Adrenal gland (tissue), 12 donors: ENCODE data around the gene HMBS. TPM values are rescaled to one million over a fixed set of nuclear protein-coding genes. Genes with fewer than 3 reads are reported as not detected.
"Not testable (repeated sequence)": the region's sequence is repeated elsewhere in the genome, so short reads cannot be mapped to it uniquely, and the experiment has no call there.

Experiments used
- DNase-seq, 7 donors: peaks; one replicate each; pipeline ENCODE4 v3.0.0-alpha.2; 2019 to 2020
- H3K27ac ChIP-seq, 5 donors: fragments of 200-600 bp; sonication (generic) in 4 of 5; 1 replicate in 3 of 5; 2 replicates in 2 of 5; pipeline versions ENCODE4 v1.5.1 to v1.8.0; 2016 to 2020; ENCODE audit warnings: mild to moderate bottlenecking in 1 of 5
- H3K27me3 ChIP-seq: fragments of 200-600 bp; 2 replicates; pipeline ENCODE4 v1.8.0; 2021
- H3K36me3 ChIP-seq, 2 donors: fragments of 200-600 bp; replicated peaks in 1 of 2; 1 replicate in 1 of 2; 2 replicates in 1 of 2; pipeline versions ENCODE4 v1.5.1 to v1.8.0; 2018 to 2022
- H3K4me1 ChIP-seq, 2 donors: fragments of 200-600 bp; replicated peaks in 1 of 2; 1 replicate in 1 of 2; 2 replicates in 1 of 2; pipeline versions ENCODE4 v1.5.1 to v1.8.0; 2018 to 2021
- H3K4me3 ChIP-seq, 4 donors: fragments of 200-600 bp; sonication (generic) in 3 of 4; one replicate each; pipeline ENCODE4 v1.5.1; 2016 to 2018
- H3K9me3 ChIP-seq, 3 donors: fragments of 200-600 bp; sonication (generic) in 1 of 3; replicated peaks in 1 of 3; 1 replicate in 2 of 3; 2 replicates in 1 of 3; pipeline versions ENCODE4 v1.5.1 to v1.8.0; 2016 to 2021
- POLR2A ChIP-seq, 2 donors: fragments of 450-650 bp; IDR thresholded peaks; one replicate each; pipeline ENCODE4 v1.6.1; 2017; ENCODE audit warnings: antibody characterized with exemption in 2 of 2, mild to moderate bottlenecking in 2 of 2, moderate library complexity in 1 of 2
- WGBS, 4 donors: extraction: QIAGEN DNeasy Blood & Tissue Kit in 2 of 4; methylation state at CpG; one replicate each; pipeline versions ENCODE4 v1.1.5 to v1.1.7; 2013 to 2017; 5-methylcytosine and 5-hydroxymethylcytosine counted together
- intact Hi-C, 2 donors: fragments of 100-400 bp; cut with DNase I; formaldehyde crosslinking; loops; one replicate each; pipeline versions ENCODE4 v1.14.1 to v1.15.0; 2022 to 2023
- polyA plus RNA-seq, 3 donors: library from polyadenylated mRNA; stranded (reverse); fragments of 200-250 nt in 2 of 3; fragments of 350-450 nt in 1 of 3; fragmentation: Illumina TruSeq in 1 of 3; extraction: RNeasy Lipid Tissue Mini Kit (QIAGEN cat#74804) in 1 of 3; gene quantifications; one replicate each; pipeline ENCODE4 v1.2.3, GENCODE V29; 2013 to 2014
- total RNA-seq, 9 donors: library from RNA; depleted of rRNA in 4 of 9; stranded (reverse); fragments of >200 nt in 4 of 9; fragments of 120-200 nt in 1 of 9; fragmentation: NEBNext Ultra II Directional in 1 of 9; extraction: Animal tissue kit (Norgen Biotek cat#: 25700) in 1 of 9; gene quantifications; one replicate each; pipeline versions ENCODE4 v1.1.0 to v1.2.4, GENCODE V29; 2013 to 2023
- TF ChIP-seq, protein P1 (sequence below), 6 experiments: fragments of 450-650 bp in 4 of 6; fragments of 200-600 bp in 2 of 6; sonication (generic) in 1 of 6; IDR thresholded peaks; 1 replicate in 5 of 6; 2 replicates in 1 of 6; pipeline versions ENCODE4 v1.5.1 to v1.8.0; 2016 to 2021; ENCODE audit warnings: antibody characterized with exemption in 6 of 6, mild to moderate bottlenecking in 2 of 6, moderate library complexity in 1 of 6
- donor health status: healthy with polysubstance abuse.
- donor health status: Bipolar disorder and iron deficiency.
- donor health status: DM: yes; HTN: yes; CAD: no.
- donor health status: DM: no; HTN: no; CAD: no.
- donor health status: DM: no; HTN: no; CAD: no.
- donor health status: DM: yes; HTN: yes; CAD: no.

Gene HMBS
- total and polyA plus RNA-seq, 12 donors = 10.9 to 37.2 (median 29.5) TPM

- no peak overlapping the region for H3K4me3 ChIP-seq
- peaks cover 0 to 47% of the 10 kb centered on the region in 2 donors for H3K36me3 ChIP-seq
- 56 to 75% (median 66%) methylated on average over 5 of the region's 5 CpGs for WGBS, 4 donors
- peak overlapping the region in 1 of 5 donors; percentile 12 for H3K27ac ChIP-seq
- TF ChIP-seq POLR2A (IDR thresholded peaks at IDR 0.05) = no peak
- TF ChIP-seq, protein P1, sequence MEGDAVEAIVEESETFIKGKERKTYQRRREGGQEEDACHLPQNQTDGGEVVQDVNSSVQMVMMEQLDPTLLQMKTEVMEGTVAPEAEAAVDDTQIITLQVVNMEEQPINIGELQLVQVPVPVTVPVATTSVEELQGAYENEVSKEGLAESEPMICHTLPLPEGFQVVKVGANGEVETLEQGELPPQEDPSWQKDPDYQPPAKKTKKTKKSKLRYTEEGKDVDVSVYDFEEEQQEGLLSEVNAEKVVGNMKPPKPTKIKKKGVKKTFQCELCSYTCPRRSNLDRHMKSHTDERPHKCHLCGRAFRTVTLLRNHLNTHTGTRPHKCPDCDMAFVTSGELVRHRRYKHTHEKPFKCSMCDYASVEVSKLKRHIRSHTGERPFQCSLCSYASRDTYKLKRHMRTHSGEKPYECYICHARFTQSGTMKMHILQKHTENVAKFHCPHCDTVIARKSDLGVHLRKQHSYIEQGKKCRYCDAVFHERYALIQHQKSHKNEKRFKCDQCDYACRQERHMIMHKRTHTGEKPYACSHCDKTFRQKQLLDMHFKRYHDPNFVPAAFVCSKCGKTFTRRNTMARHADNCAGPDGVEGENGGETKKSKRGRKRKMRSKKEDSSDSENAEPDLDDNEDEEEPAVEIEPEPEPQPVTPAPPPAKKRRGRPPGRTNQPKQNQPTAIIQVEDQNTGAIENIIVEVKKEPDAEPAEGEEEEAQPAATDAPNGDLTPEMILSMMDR (IDR thresholded peaks at IDR 0.05) = no peak
- DNase-seq = no peak
- intact Hi-C loops = no loop called here
- peaks cover 5 to 21% of the 10 kb centered on the region in 2 donors for H3K4me1 ChIP-seq
- no peaks in the 10 kb centered on the region for H3K9me3 ChIP-seq
- H3K27me3 ChIP-seq = no peaks in the 10 kb centered on the region
Observed at GRCh38 chr11:119126675-119127268, 42.1 kb downstream of the HMBS start.

GRCh38 chr11:119130662-119131061, 46.0 kb downstream of the HMBS start:
- no peaks in the 10 kb centered on the region for H3K9me3 ChIP-seq
- H3K27me3 ChIP-seq = no peaks in the 10 kb centered on the region
- 50 to 58% (median 54%) methylated on average over 3 of the region's 3 CpGs for WGBS, 4 donors
- H3K36me3 ChIP-seq = peaks cover 0 to 75% of the 10 kb centered on the region in 2 donors
- peak overlapping the region in 1 of 5 donors; percentile 11 for H3K27ac ChIP-seq
- no peak for TF ChIP-seq POLR2A (IDR thresholded peaks at IDR 0.05)
- TF ChIP-seq, protein P1 (IDR thresholded peaks at IDR 0.05) = no peak
- intact Hi-C loops = no loop called here
- peaks cover 0 to 8% of the 10 kb centered on the region in 2 donors for H3K4me1 ChIP-seq
- DNase-seq = peak in 2 of 7 donors; percentile 45 to 54
- H3K4me3 ChIP-seq = no peak overlapping the region

DNA sequence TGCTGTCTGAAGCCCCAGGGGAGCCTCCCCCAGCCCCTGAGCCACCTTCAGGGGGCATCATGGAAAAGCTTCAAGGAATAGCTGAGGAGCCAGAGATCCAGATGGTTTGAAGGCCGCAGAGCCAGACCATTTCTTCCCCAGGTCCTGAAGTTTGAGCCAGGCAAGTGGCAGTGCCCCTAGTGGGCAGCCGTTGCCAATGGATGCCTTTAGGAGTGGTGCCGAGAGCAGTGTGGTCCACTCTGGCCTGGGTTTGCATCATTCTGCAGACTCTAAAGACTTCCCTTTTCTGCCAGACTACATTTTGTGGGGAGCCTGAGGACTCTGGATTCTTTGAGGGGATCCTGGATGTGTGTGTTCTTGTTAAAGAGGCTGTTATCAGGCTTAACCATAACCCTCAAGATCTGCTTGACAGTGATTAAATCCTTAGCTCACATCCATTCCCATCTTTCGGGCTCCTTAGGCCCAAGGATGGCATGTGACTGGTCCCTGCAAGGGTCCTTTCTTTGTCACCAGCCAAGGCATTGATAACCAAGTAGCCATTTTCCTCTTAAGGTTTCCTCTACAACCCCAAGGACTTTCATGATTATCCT, 49.8 kb downstream of the HMBS start:
- TF ChIP-seq POLR2A (IDR thresholded peaks at IDR 0.05) = no peak
- TF ChIP-seq, protein P1 (IDR thresholded peaks at IDR 0.05) = peak; percentile 6 to 45 (median 37)
- intact Hi-C loops = no loop called here
- Histone ChIP-seq H3K27me3 (no peaks in the 10 kb centered on the region), H3K4me1 (no peaks in the 10 kb centered on the region), H3K27ac (no peak overlapping the region), H3K4me3 (no peak overlapping the region), H3K36me3 (peaks cover 0 to 56% of the 10 kb centered on the region in 2 donors), H3K9me3 (no peaks in the 10 kb centered on the region)
- DNase-seq = peak in 3 of 7 donors; percentile 43 to 50 (median 45)
- 64 to 87% (median 80%) methylated on average over 2 to 4 of the region's 4 CpGs for WGBS, 4 donors

- H3K27ac ChIP-seq, H3K9me3 ChIP-seq, H3K4me3 ChIP-seq, H3K4me1 ChIP-seq, DNase-seq, intact Hi-C loops, H3K27me3 ChIP-seq: not testable (repeated sequence)
- peaks cover 0 to 10% of the 10 kb centered on the region in 2 donors for H3K36me3 ChIP-seq
- WGBS, 4 donors = 80 to 88% (median 81%) methylated on average over 10 of the region's 10 CpGs
Observed at GRCh38 chr11:119139276-119139675, 54.6 kb downstream of the HMBS start.

Other genes with a start within 250 kb of the HMBS start
- under 1 TPM in 4 of 9 donors, not detected in 5; 0.04 to 0.17 (median 0.11) TPM for gene CXCR5, start 201.0 kb upstream of the HMBS start, total RNA-seq
- under 1 TPM in 2 of 3 donors, not detected in 1; 0.24 to 0.27 TPM for gene CXCR5, start 201.0 kb upstream of the HMBS start, polyA plus RNA-seq
- gene BCL9L, start 159.0 kb upstream of the HMBS start, total RNA-seq = 100 to 1,000 TPM in 2 of 9 donors, 10 to 100 TPM in 6, 1 to 10 TPM in 1; 6.9 to 108 (median 55.2) TPM
- 10 to 100 TPM in 2 of 3 donors, 1 to 10 TPM in 1; 7.8 to 47.7 (median 18.3) TPM for gene BCL9L, start 159.0 kb upstream of the HMBS start, polyA plus RNA-seq
- under 1 TPM in 1 of 9 donors, not detected in 8; 0.39 TPM for gene UPK2, start 128.6 kb upstream of the HMBS start, total RNA-seq
- gene UPK2, start 128.6 kb upstream of the HMBS start, polyA plus RNA-seq = 1 to 10 TPM in 1 of 3 donors, under 1 TPM in 1, not detected in 1; 0.64 to 1.0 TPM
- gene FOXR1, start 113.1 kb upstream of the HMBS start, total RNA-seq = under 1 TPM in 1 of 9 donors, not detected in 8; 0.22 TPM
- gene FOXR1, start 113.1 kb upstream of the HMBS start, polyA plus RNA-seq = not detected
- gene CENATAC, start 86.7 kb upstream of the HMBS start, total RNA-seq = 10 to 100 TPM; 15.4 to 73.6 (median 30.5) TPM
- gene CENATAC, start 86.7 kb upstream of the HMBS start, polyA plus RNA-seq = 100 to 1,000 TPM in 2 of 3 donors, 10 to 100 TPM in 1; 15.7 to 157 (median 137) TPM
- gene RPS25, start 66.5 kb upstream of the HMBS start, total RNA-seq = 1,000 to 10,000 TPM in 5 of 9 donors, 100 to 1,000 TPM in 4; 935 to 1,825 (median 1,024) TPM
- 1,000 to 10,000 TPM; 1,048 to 1,678 (median 1,557) TPM for gene RPS25, start 66.5 kb upstream of the HMBS start, polyA plus RNA-seq
- gene TRAPPC4, start 66.1 kb upstream of the HMBS start, total RNA-seq = 100 to 1,000 TPM in 3 of 9 donors, 10 to 100 TPM in 6; 43.4 to 149 (median 88.0) TPM
- gene TRAPPC4, start 66.1 kb upstream of the HMBS start, polyA plus RNA-seq = 100 to 1,000 TPM in 1 of 3 donors, 10 to 100 TPM in 2; 32.5 to 134 (median 32.9) TPM
- 10 to 100 TPM; 15.8 to 38.9 (median 21.9) TPM for gene SLC37A4, start 54.0 kb upstream of the HMBS start, total RNA-seq
- gene SLC37A4, start 54.0 kb upstream of the HMBS start, polyA plus RNA-seq = 10 to 100 TPM in 2 of 3 donors, 1 to 10 TPM in 1; 9.2 to 29.3 (median 25.5) TPM
- gene HYOU1, start 27.7 kb upstream of the HMBS start, total RNA-seq = 100 to 1,000 TPM in 3 of 9 donors, 10 to 100 TPM in 6; 43.5 to 301 (median 69.4) TPM
- gene HYOU1, start 27.7 kb upstream of the HMBS start, polyA plus RNA-seq = 100 to 1,000 TPM in 1 of 3 donors, 10 to 100 TPM in 2; 44.1 to 174 (median 47.0) TPM
- 10 to 100 TPM; 32.8 to 65.1 (median 55.2) TPM for gene VPS11, start 17.1 kb upstream of the HMBS start, total RNA-seq
- gene VPS11, start 17.1 kb upstream of the HMBS start, polyA plus RNA-seq = 100 to 1,000 TPM in 2 of 3 donors, 10 to 100 TPM in 1; 60.6 to 146 (median 133) TPM
- gene DPAGT1, start 17.0 kb downstream of the HMBS start, total RNA-seq = 10 to 100 TPM; 34.3 to 65.5 (median 53.1) TPM
- 10 to 100 TPM; 26.8 to 73.9 (median 33.5) TPM for gene DPAGT1, start 17.0 kb downstream of the HMBS start, polyA plus RNA-seq
- 10 to 100 TPM in 6 of 9 donors, 1 to 10 TPM in 3; 4.5 to 14.2 (median 11.5) TPM for gene C2CD2L, start 22.5 kb downstream of the HMBS start, total RNA-seq
- gene C2CD2L, start 22.5 kb downstream of the HMBS start, polyA plus RNA-seq = 10 to 100 TPM in 2 of 3 donors, 1 to 10 TPM in 1; 8.1 to 15.8 (median 10.8) TPM
- gene HINFP, start 36.7 kb downstream of the HMBS start, total RNA-seq = 10 to 100 TPM in 8 of 9 donors, 1 to 10 TPM in 1; 7.4 to 39.1 (median 21.4) TPM
- gene HINFP, start 36.7 kb downstream of the HMBS start, polyA plus RNA-seq = 10 to 100 TPM; 15.3 to 33.6 (median 24.0) TPM
- under 1 TPM in 8 of 9 donors, not detected in 1; 0.08 to 0.60 (median 0.27) TPM for gene ABCG4, start 64.2 kb downstream of the HMBS start, total RNA-seq
- gene ABCG4, start 64.2 kb downstream of the HMBS start, polyA plus RNA-seq = 1 to 10 TPM in 1 of 3 donors, under 1 TPM in 2; 0.20 to 1.1 (median 0.48) TPM
- 10 to 100 TPM; 10.1 to 32.7 (median 29.7) TPM for gene NLRX1, start 83.8 kb downstream of the HMBS start, total RNA-seq
- gene NLRX1, start 83.8 kb downstream of the HMBS start, polyA plus RNA-seq = 10 to 100 TPM in 1 of 3 donors, 1 to 10 TPM in 2; 5.5 to 10.1 (median 7.4) TPM
- gene NHERF4, start 100.6 kb downstream of the HMBS start, total RNA-seq = under 1 TPM in 1 of 9 donors, not detected in 8; 0.14 TPM
- gene NHERF4, start 100.6 kb downstream of the HMBS start, polyA plus RNA-seq = under 1 TPM in 2 of 3 donors, not detected in 1; 0.17 to 0.24 TPM
- 10 to 100 TPM in 7 of 9 donors, 1 to 10 TPM in 2; 5.3 to 21.9 (median 13.8) TPM for gene CBL, start 121.5 kb downstream of the HMBS start, total RNA-seq
- 10 to 100 TPM in 1 of 3 donors, 1 to 10 TPM in 2; 4.9 to 13.4 (median 6.2) TPM for gene CBL, start 121.5 kb downstream of the HMBS start, polyA plus RNA-seq
- gene MCAM, start 232.2 kb downstream of the HMBS start, total RNA-seq = 100 to 1,000 TPM in 1 of 9 donors, 10 to 100 TPM in 8; 12.1 to 143 (median 33.7) TPM
- gene MCAM, start 232.2 kb downstream of the HMBS start, polyA plus RNA-seq = 10 to 100 TPM; 17.2 to 48.5 (median 30.5) TPM
- gene RNF26, start 249.6 kb downstream of the HMBS start, total RNA-seq = 10 to 100 TPM in 7 of 9 donors, 1 to 10 TPM in 2; 5.2 to 28.0 (median 19.8) TPM
- 10 to 100 TPM in 2 of 3 donors, 1 to 10 TPM in 1; 9.6 to 13.0 (median 10.7) TPM for gene RNF26, start 249.6 kb downstream of the HMBS start, polyA plus RNA-seq